SK-N-SH (cell line): ENCODE data around the gene CERS6. TPM values are rescaled to one million over a fixed set of nuclear protein-coding genes. Genes with fewer than 3 reads are reported as not detected.

Source experiments
- CTCF ChIA-PET: fragments of 300-600, 350-600 bp; formaldehyde crosslinking; extraction: SDS; loops from one replicate; lab custom pipeline; 2021; lab: Yijun Ruan, JAX
- POLR2A ChIA-PET: fragments of 350-600 bp; sonication (Branson Sonifier 250); formaldehyde crosslinking; extraction: SDS; loops from one replicate; lab custom pipeline; 2020; ENCODE audit warnings: antibody characterized with exemption, inconsistent platforms; lab: Yijun Ruan, JAX
- DNase-seq: peaks from one replicate; pipeline ENCODE4 v3.0.0; 2012
- H2AFZ ChIP-seq: fragments of 200-600 bp; sonication (generic); 2 replicates; pipeline ENCODE4 v1.8.1; 2016; ENCODE audit warnings: antibody characterized with exemption, mild to moderate bottlenecking, low read depth
- H3F3A ChIP-seq: fragments of 200-600 bp; sonication (generic); replicated peaks from 2 replicates; pipeline ENCODE3; 2016; ENCODE audit warnings: antibody characterized with exemption, mild to moderate bottlenecking; ENCODE audit not compliant: insufficient read depth
- H3K27ac ChIP-seq, 2 experiments: fragments of 200-500 bp in 1 of 2; fragments of 200-600 bp in 1 of 2; sonication (Bioruptor generic) in 1 of 2; sonication (generic), shearing (Covaris generic) in 1 of 2; 2 replicates each; pipeline versions ENCODE4 v1.5.1 to v1.6.1; 2014 to 2016; ENCODE audit warnings: low read depth in 2 of 2, inconsistent platforms in 1 of 2, low read length in 1 of 2, mild to moderate bottlenecking in 1 of 2, mixed read lengths in 1 of 2
- H3K27me3 ChIP-seq: fragments of 200-600 bp; sonication (generic), shearing (Covaris generic); 2 replicates; pipeline ENCODE4 v1.6.1; 2016; ENCODE audit warnings: mixed run types; ENCODE audit not compliant: insufficient read depth
- H3K36me3 ChIP-seq, 2 experiments: fragments of 200-500 bp in 1 of 2; fragments of 200-600 bp in 1 of 2; sonication (Bioruptor generic) in 1 of 2; sonication (generic) in 1 of 2; replicated peaks in 1 of 2; 2 replicates each; pipeline versions ENCODE3 to v1.5.1; 2014 to 2016; ENCODE audit warnings: low read length in 1 of 2, mild to moderate bottlenecking in 1 of 2; ENCODE audit not compliant: insufficient read depth in 2 of 2, control insufficient read depth in 1 of 2
- H3K4me1 ChIP-seq, 2 experiments: fragments of 200-500 bp in 1 of 2; fragments of 200-600 bp in 1 of 2; sonication (Bioruptor generic) in 1 of 2; sonication (generic), shearing (Covaris generic) in 1 of 2; 2 replicates each; pipeline versions ENCODE4 v1.5.1 to v1.6.1; 2014 to 2016; ENCODE audit warnings: low read depth in 1 of 2, low read length in 1 of 2, mixed run types in 1 of 2; ENCODE audit not compliant: insufficient read depth in 2 of 2, control insufficient read depth in 1 of 2
- H3K4me2 ChIP-seq: fragments of 200-600 bp; sonication (generic), shearing (Covaris generic); 2 replicates; pipeline ENCODE4 v1.6.1; 2017; ENCODE audit warnings: mixed run types
- H3K4me3 ChIP-seq, 2 experiments: fragments of 200-500 bp in 1 of 2; fragments of 200-600 bp in 1 of 2; sonication (Bioruptor generic) in 1 of 2; sonication (generic), shearing (Covaris generic) in 1 of 2; 2 replicates each; pipeline versions ENCODE4 v1.5.1 to v1.8.1; 2014 to 2016; ENCODE audit warnings: low read depth in 2 of 2, inconsistent platforms in 1 of 2, low read length in 1 of 2, mild to moderate bottlenecking in 1 of 2, mixed read lengths in 1 of 2, moderate library complexity in 1 of 2
- H3K79me2 ChIP-seq: fragments of 200-600 bp; sonication (generic); 2 replicates; pipeline ENCODE4 v1.8.1; 2017; ENCODE audit warnings: mild to moderate bottlenecking; ENCODE audit not compliant: insufficient read depth
- H3K9ac ChIP-seq: fragments of 200-600 bp; sonication (generic); 2 replicates; pipeline ENCODE4 v1.6.1; 2017; ENCODE audit warnings: mixed run types
- H3K9me2 ChIP-seq: fragments of 200-600 bp; sonication (generic); 2 replicates; pipeline ENCODE4 v1.6.1; 2017; ENCODE audit warnings: mixed run types
- H3K9me3 ChIP-seq: fragments of 200-600 bp; sonication (generic); 2 replicates; pipeline ENCODE4 v1.6.1; 2017; ENCODE audit warnings: mixed run types, mild to moderate bottlenecking, moderate library complexity
- H4K20me1 ChIP-seq: fragments of 200-600 bp; sonication (generic); 2 replicates; pipeline ENCODE4 v1.6.1; 2017; ENCODE audit warnings: mild to moderate bottlenecking, mixed run types; ENCODE audit not compliant: insufficient read depth
- CHD2 ChIP-seq: fragments of 150-350 bp; IDR thresholded peaks from 2 replicates; pipeline ENCODE4 v1.6.1; 2018; ENCODE audit warnings: low read length; ENCODE audit not compliant: partially characterized antibody
- CTCF ChIP-seq: fragments of 200-600 bp; sonication (generic); IDR thresholded peaks from 2 replicates; pipeline ENCODE4 v1.6.1; 2017; ENCODE audit warnings: antibody characterized with exemption, mild to moderate bottlenecking, moderate library complexity
- EZH2phosphoT487 ChIP-seq: fragments of 200-600 bp; sonication (generic); IDR thresholded peaks from 2 replicates; pipeline ENCODE4 v1.6.1; 2017; ENCODE audit warnings: low read depth, mixed run types, mild to moderate bottlenecking, antibody characterized with exemption, moderate library complexity, borderline replicate concordance
- FOSL2 ChIP-seq: IDR thresholded peaks from 2 replicates; pipeline ENCODE4 v1.4.0; 2012; ENCODE audit warnings: low read depth, mild to moderate bottlenecking, moderate library complexity, borderline replicate concordance
- FOXJ3 ChIP-seq: sonication (generic); formaldehyde crosslinking; IDR thresholded peaks from 2 replicates; pipeline ENCODE4 v1.5.1; 2020; ENCODE audit warnings: mild to moderate bottlenecking, missing genetic modification reagents
- FOXM1 ChIP-seq: IDR thresholded peaks from 2 replicates; pipeline ENCODE4 v1.4.0; 2012; ENCODE audit warnings: low read depth, mild to moderate bottlenecking
- MEF2A ChIP-seq: IDR thresholded peaks from 2 replicates; pipeline ENCODE4 v1.4.0; 2012; ENCODE audit warnings: low read depth, borderline replicate concordance
- POLR2AphosphoS5 ChIP-seq: IDR thresholded peaks from 2 replicates; pipeline ENCODE4 v1.6.1; 2012; ENCODE audit warnings: low read depth, low read length
- RAD21 ChIP-seq: IDR thresholded peaks from 2 replicates; pipeline ENCODE4 v1.6.1; 2012; ENCODE audit warnings: mild to moderate bottlenecking, low read length
- RXRA ChIP-seq: IDR thresholded peaks from 2 replicates; pipeline ENCODE4 v1.4.0; 2012; ENCODE audit warnings: low read depth, mild to moderate bottlenecking, borderline replicate concordance
- SMC3 ChIP-seq: IDR thresholded peaks from 2 replicates; pipeline ENCODE4 v1.6.1; 2012; ENCODE audit warnings: low read depth, low read length, improper control_type of control experiment
- TEAD4 ChIP-seq: IDR thresholded peaks from 2 replicates; pipeline ENCODE4 v1.4.0; 2012; ENCODE audit warnings: mild to moderate bottlenecking, borderline replicate concordance; ENCODE audit not compliant: insufficient read depth
- USF2 ChIP-seq: fragments of 150-350 bp; IDR thresholded peaks from 2 replicates; pipeline ENCODE4 v1.6.1; 2017; ENCODE audit warnings: antibody characterized with exemption, low read length, low read depth, borderline replicate concordance
- WGBS: methylation state at CpG from one replicate; pipeline ENCODE4 v1.1.6; 2017; ENCODE audit warnings: low lambda C conversion rate; 5-methylcytosine and 5-hydroxymethylcytosine counted together
- polyA plus RNA-seq, 3 experiments: library from polyadenylated mRNA; depleted of rRNA; stranded (reverse); fragments of >200 nt; gene quantifications; 2 replicates each; pipeline ENCODE4 v1.2.3, GENCODE V29; 2012
- TF ChIP-seq, protein P1 (sequence below): IDR thresholded peaks from 2 replicates; pipeline ENCODE4 v1.4.0; 2012; ENCODE audit warnings: low read depth, borderline replicate concordance
- TF ChIP-seq, protein P2 (sequence below): IDR thresholded peaks from 2 replicates; pipeline ENCODE4 v1.6.1; 2012; ENCODE audit warnings: mild to moderate bottlenecking, low read depth, low read length, moderate library complexity

The CERS6 gene
- polyA plus RNA-seq, 1 of the 3 experiments (the other 2 are of a cell fraction) = 1.8 TPM

DNA sequence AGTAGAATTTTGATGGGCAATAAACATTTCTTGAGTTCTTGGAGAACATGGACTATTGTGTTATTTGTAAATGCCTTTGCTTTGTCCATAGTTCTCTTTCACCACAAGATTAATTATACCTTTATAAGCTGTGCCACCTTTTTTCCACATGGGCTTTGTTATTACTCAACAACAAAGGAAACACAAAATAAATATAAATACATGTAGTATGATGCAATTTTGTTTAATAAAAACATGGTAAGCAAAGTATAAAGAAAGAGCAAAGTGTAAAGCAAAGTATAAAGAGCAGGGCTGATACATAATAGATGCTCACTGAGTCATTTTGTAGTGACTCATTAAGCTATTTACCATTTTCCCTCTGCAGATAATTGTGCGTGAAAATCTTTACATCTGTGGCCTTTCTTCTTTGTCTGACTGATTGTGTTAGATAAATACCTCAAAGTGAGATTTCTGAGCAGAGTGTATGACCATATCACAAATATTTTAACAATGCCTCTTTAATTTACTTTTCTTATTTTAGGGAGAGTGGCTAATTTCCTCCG is 80.9 kb downstream of the CERS6 start:
- Histone ChIP-seq H3K79me2 (no peaks in the 10 kb centered on the region), H3K9me3 (no peaks in the 10 kb centered on the region), H3K36me3 (no peaks in the 10 kb centered on the region), H3K27me3 (no peaks in the 10 kb centered on the region), H3K4me2 (no peak overlapping the region), H3K4me1 (no peaks in the 10 kb centered on the region), H3K27ac (no peak overlapping the region), H3F3A (no peaks in the 10 kb centered on the region), H3K4me3 (no peak overlapping the region), H3K9ac (no peak overlapping the region), H2AFZ (no peak overlapping the region), H4K20me1 (no peaks in the 10 kb centered on the region), H3K9me2 (no peaks in the 10 kb centered on the region)
- CTCF ChIA-PET = no interaction called here
- DNase-seq = no peak
- TF ChIP-seq CHD2 = no peak
- TF ChIP-seq FOXM1 = no peak
- TF ChIP-seq FOSL2 = 0 out of 2 replicates have a peak, but pooled peaks have one; percentile 8
- no peak for TF ChIP-seq MEF2A
- WGBS = 81% methylated on average over 2 of the region's 2 CpGs
- POLR2A ChIA-PET = no interaction called here

- WGBS = 87% methylated on average over 1 of the region's 1 CpG
Observed at GRCh38 chr2:168538133-168538532, 82.1 kb downstream of the CERS6 start.

More at GRCh38 chr2:168538133-168538532, 82.1 kb downstream of the CERS6 start:
- Histone ChIP-seq H2AFZ (no peak overlapping the region), H3K4me1 (no peaks in the 10 kb centered on the region), H3K9me3 (no peaks in the 10 kb centered on the region), H4K20me1 (no peaks in the 10 kb centered on the region), H3K27me3 (no peaks in the 10 kb centered on the region), H3K9ac (no peak overlapping the region), H3K27ac (no peak overlapping the region), H3K4me2 (no peak overlapping the region), H3F3A (no peaks in the 10 kb centered on the region), H3K36me3 (no peaks in the 10 kb centered on the region), H3K4me3 (no peak overlapping the region), H3K79me2 (no peaks in the 10 kb centered on the region), H3K9me2 (no peaks in the 10 kb centered on the region)
- ChIA-PET POLR2A (no interaction called here), CTCF (no interaction called here)
- TF ChIP-seq SMC3 = no peak
- TF ChIP-seq RAD21 = no peak
- TF ChIP-seq CHD2 = no peak
- TF ChIP-seq USF2 = no peak
- TF ChIP-seq FOSL2 = no peak
- TF ChIP-seq, protein P1, sequence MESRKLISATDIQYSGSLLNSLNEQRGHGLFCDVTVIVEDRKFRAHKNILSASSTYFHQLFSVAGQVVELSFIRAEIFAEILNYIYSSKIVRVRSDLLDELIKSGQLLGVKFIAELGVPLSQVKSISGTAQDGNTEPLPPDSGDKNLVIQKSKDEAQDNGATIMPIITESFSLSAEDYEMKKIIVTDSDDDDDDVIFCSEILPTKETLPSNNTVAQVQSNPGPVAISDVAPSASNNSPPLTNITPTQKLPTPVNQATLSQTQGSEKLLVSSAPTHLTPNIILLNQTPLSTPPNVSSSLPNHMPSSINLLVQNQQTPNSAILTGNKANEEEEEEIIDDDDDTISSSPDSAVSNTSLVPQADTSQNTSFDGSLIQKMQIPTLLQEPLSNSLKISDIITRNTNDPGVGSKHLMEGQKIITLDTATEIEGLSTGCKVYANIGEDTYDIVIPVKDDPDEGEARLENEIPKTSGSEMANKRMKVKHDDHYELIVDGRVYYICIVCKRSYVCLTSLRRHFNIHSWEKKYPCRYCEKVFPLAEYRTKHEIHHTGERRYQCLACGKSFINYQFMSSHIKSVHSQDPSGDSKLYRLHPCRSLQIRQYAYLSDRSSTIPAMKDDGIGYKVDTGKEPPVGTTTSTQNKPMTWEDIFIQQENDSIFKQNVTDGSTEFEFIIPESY = no peak
- TF ChIP-seq CTCF = no peak
- TF ChIP-seq TEAD4 = no peak
- TF ChIP-seq FOXJ3 (CRISPR knock-in tag) = no peak
- no peak for TF ChIP-seq POLR2AphosphoS5
- no peak for TF ChIP-seq EZH2phosphoT487
- TF ChIP-seq, protein P2, sequence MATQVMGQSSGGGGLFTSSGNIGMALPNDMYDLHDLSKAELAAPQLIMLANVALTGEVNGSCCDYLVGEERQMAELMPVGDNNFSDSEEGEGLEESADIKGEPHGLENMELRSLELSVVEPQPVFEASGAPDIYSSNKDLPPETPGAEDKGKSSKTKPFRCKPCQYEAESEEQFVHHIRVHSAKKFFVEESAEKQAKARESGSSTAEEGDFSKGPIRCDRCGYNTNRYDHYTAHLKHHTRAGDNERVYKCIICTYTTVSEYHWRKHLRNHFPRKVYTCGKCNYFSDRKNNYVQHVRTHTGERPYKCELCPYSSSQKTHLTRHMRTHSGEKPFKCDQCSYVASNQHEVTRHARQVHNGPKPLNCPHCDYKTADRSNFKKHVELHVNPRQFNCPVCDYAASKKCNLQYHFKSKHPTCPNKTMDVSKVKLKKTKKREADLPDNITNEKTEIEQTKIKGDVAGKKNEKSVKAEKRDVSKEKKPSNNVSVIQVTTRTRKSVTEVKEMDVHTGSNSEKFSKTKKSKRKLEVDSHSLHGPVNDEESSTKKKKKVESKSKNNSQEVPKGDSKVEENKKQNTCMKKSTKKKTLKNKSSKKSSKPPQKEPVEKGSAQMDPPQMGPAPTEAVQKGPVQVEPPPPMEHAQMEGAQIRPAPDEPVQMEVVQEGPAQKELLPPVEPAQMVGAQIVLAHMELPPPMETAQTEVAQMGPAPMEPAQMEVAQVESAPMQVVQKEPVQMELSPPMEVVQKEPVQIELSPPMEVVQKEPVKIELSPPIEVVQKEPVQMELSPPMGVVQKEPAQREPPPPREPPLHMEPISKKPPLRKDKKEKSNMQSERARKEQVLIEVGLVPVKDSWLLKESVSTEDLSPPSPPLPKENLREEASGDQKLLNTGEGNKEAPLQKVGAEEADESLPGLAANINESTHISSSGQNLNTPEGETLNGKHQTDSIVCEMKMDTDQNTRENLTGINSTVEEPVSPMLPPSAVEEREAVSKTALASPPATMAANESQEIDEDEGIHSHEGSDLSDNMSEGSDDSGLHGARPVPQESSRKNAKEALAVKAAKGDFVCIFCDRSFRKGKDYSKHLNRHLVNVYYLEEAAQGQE = no peak
- no peak for TF ChIP-seq RXRA
- DNase-seq = no peak
